Measurements from ENCODE around the gene JADE1. TPM values are rescaled to one million over a fixed set of nuclear protein-coding genes. Genes with fewer than 3 reads are reported as not detected.

JADE1 gene
- total RNA-seq, 2 experiments from 2014 or later: 33.2 to 39.4 TPM

- Mint-ChIP-seq H3K27me3 (no peaks in the 10 kb centered on the region), H3K36me3 (ENCODE audit: low read depth) (peaks cover 16% of the 10 kb centered on the region), H3K9me3 (no peaks in the 10 kb centered on the region), H3K4me3 (no peak overlapping the region), H3K27ac (no peak overlapping the region), H3K4me1 (peaks cover 27% of the 10 kb centered on the region)
- CTCF ChIA-PET: interaction anchor here (1.6 kb wide), 1 partner anchor 13 kb away, joined by 5 read pairs; no protein-coding TSS in a partner anchor
- DNase-seq: no peak
- POLR2A ChIA-PET: no interaction called here
These were observed 26.2 kb downstream of the JADE1 start for GRCh38 chr4:128835498-128836222.

GRCh38 chr4:128837198-128837597 lies 27.7 kb downstream of the JADE1 start:
- Mint-ChIP-seq H3K27me3 (no peaks in the 10 kb centered on the region), H3K9me3 (no peaks in the 10 kb centered on the region), H3K4me1 (peaks cover 29% of the 10 kb centered on the region), H3K27ac (no peak overlapping the region), H3K36me3 (ENCODE audit: low read depth) (peaks cover 21% of the 10 kb centered on the region), H3K4me3 (no peak overlapping the region)
- ChIA-PET POLR2A (no interaction called here), CTCF (interaction anchor here (0.5 to 2.1 kb wide), 3 partner anchors 16 to 25 kb away, joined by 3 to 5 read pairs (median 3); no protein-coding TSS in a partner anchor)
- DNase-seq: no peak

GRCh38 chr4:128837679-128838078 lies 28.2 kb downstream of the JADE1 start:
- Mint-ChIP-seq H3K4me1 (peaks cover 29% of the 10 kb centered on the region), H3K4me3 (no peak overlapping the region), H3K27ac (no peak overlapping the region), H3K27me3 (no peaks in the 10 kb centered on the region), H3K36me3 (ENCODE audit: low read depth) (peaks cover 18% of the 10 kb centered on the region), H3K9me3 (no peaks in the 10 kb centered on the region)
- ChIA-PET CTCF (interaction anchor here (0.8 to 2.1 kb wide), 2 partner anchors 17 to 26 kb away, joined by 3 to 5 read pairs; no protein-coding TSS in a partner anchor), POLR2A (no interaction called here)
- DNase-seq: no peak

- Mint-ChIP-seq H3K9me3 (no peaks in the 10 kb centered on the region), H3K4me1 (peaks cover 32% of the 10 kb centered on the region), H3K4me3 (no peak overlapping the region), H3K36me3 (ENCODE audit: low read depth) (peaks cover 36% of the 10 kb centered on the region), H3K27me3 (no peaks in the 10 kb centered on the region), H3K27ac (peak overlapping the region; percentile 42)
- ChIA-PET POLR2A (no interaction called here), CTCF (interaction anchor here (0.6 to 1.6 kb wide), 8 partner anchors 8 to 737 kb away, joined by 3 to 5 read pairs (median 3); no protein-coding TSS in a partner anchor)
- DNase-seq: no peak
These were observed 31.3 kb downstream of the JADE1 start for GRCh38 chr4:128840711-128841318.

- POLR2A ChIA-PET: no interaction called here
- peaks cover 36% of the 10 kb centered on the region for H3K4me1 Mint-ChIP-seq
- no peak for DNase-seq
- CTCF ChIA-PET: interaction anchor here (0.6 to 1.6 kb wide), 8 partner anchors 9 to 738 kb away, joined by 3 to 5 read pairs (median 3); no protein-coding TSS in a partner anchor
- no peaks in the 10 kb centered on the region for H3K27me3 Mint-ChIP-seq
- H3K4me3 Mint-ChIP-seq: no peak overlapping the region
- peak overlapping the region; percentile 20 for H3K27ac Mint-ChIP-seq
- no peaks in the 10 kb centered on the region for H3K9me3 Mint-ChIP-seq
- H3K36me3 Mint-ChIP-seq (ENCODE audit: low read depth): peaks cover 40% of the 10 kb centered on the region
These were observed 31.9 kb downstream of the JADE1 start for GRCh38 chr4:128841402-128841801.

GRCh38 chr4:128844931-128845330 lies 35.4 kb downstream of the JADE1 start:
- Mint-ChIP-seq H3K27ac (no peak overlapping the region), H3K4me1 (peaks cover 32% of the 10 kb centered on the region), H3K36me3 (ENCODE audit: low read depth) (peaks cover 63% of the 10 kb centered on the region), H3K9me3 (no peaks in the 10 kb centered on the region), H3K27me3 (no peaks in the 10 kb centered on the region), H3K4me3 (no peak overlapping the region)
- no peak for DNase-seq
- ChIA-PET CTCF (interaction anchor here (1.3 kb wide), 1 partner anchor 31 kb away, joined by 3 read pairs; no protein-coding TSS in a partner anchor), POLR2A (no interaction called here)

- CTCF ChIA-PET: no interaction called here
- POLR2A ChIA-PET: no interaction called here
- Mint-ChIP-seq H3K4me1 (peaks cover 22% of the 10 kb centered on the region), H3K4me3 (no peak overlapping the region), H3K27ac (no peak overlapping the region), H3K36me3 (ENCODE audit: low read depth) (peaks cover 69% of the 10 kb centered on the region), H3K27me3 (no peaks in the 10 kb centered on the region), H3K9me3 (no peaks in the 10 kb centered on the region)
- no peak for DNase-seq
These were observed 36.6 kb downstream of the JADE1 start for GRCh38 chr4:128846063-128846462.

GRCh38 chr4:128847082-128847724 lies 37.7 kb downstream of the JADE1 start:
- Mint-ChIP-seq H3K27me3 (no peaks in the 10 kb centered on the region), H3K36me3 (ENCODE audit: low read depth) (peaks cover 72% of the 10 kb centered on the region), H3K9me3 (no peaks in the 10 kb centered on the region), H3K4me3 (no peak overlapping the region), H3K27ac (peak overlapping the region; percentile 23), H3K4me1 (peaks cover 15% of the 10 kb centered on the region)
- ChIA-PET POLR2A (no interaction called here), CTCF (no interaction called here)
- DNase-seq: no peak

GRCh38 chr4:128848461-128848860 lies 39.0 kb downstream of the JADE1 start:
- Mint-ChIP-seq H3K4me1 (peaks cover 21% of the 10 kb centered on the region), H3K36me3 (ENCODE audit: low read depth) (peaks cover 76% of the 10 kb centered on the region), H3K4me3 (no peak overlapping the region), H3K9me3 (no peaks in the 10 kb centered on the region), H3K27me3 (no peaks in the 10 kb centered on the region), H3K27ac (peak overlapping the region; percentile 79)
- ChIA-PET POLR2A (no interaction called here), CTCF (no interaction called here)
- no peak for DNase-seq

- ChIA-PET POLR2A (no interaction called here), CTCF (interaction anchor here (0.6 to 0.7 kb wide), 2 partner anchors 16 to 18 kb away, joined by 3 read pairs; no protein-coding TSS in a partner anchor)
- no peak overlapping the region for H3K27ac Mint-ChIP-seq
- no peak for DNase-seq
- H3K4me1 Mint-ChIP-seq: peaks cover 38% of the 10 kb centered on the region
- no peaks in the 10 kb centered on the region for H3K27me3 Mint-ChIP-seq
- peaks cover 74% of the 10 kb centered on the region for H3K36me3 Mint-ChIP-seq (ENCODE audit: low read depth)
- no peak overlapping the region for H3K4me3 Mint-ChIP-seq
- no peaks in the 10 kb centered on the region for H3K9me3 Mint-ChIP-seq
These were observed 40.8 kb downstream of the JADE1 start for GRCh38 chr4:128850252-128850651.

- H3K27ac Mint-ChIP-seq: peak overlapping the region; percentile 84
- no peaks in the 10 kb centered on the region for H3K27me3 Mint-ChIP-seq
- peaks cover 28% of the 10 kb centered on the region for H3K4me1 Mint-ChIP-seq
- DNase-seq: no peak
- CTCF ChIA-PET: interaction anchor here (1.0 kb wide), 1 partner anchor 44 kb away, joined by 3 read pairs; no protein-coding TSS in a partner anchor
- peaks cover 69% of the 10 kb centered on the region for H3K36me3 Mint-ChIP-seq (ENCODE audit: low read depth)
- no peak overlapping the region for H3K4me3 Mint-ChIP-seq
- POLR2A ChIA-PET: no interaction called here
- no peaks in the 10 kb centered on the region for H3K9me3 Mint-ChIP-seq
These were observed 44.2 kb downstream of the JADE1 start for GRCh38 chr4:128853741-128854140.

- Mint-ChIP-seq H3K27me3 (no peaks in the 10 kb centered on the region), H3K4me3 (peak overlapping the region; percentile 35)
These were observed 44.9 kb downstream of the JADE1 start for GRCh38 chr4:128854433-128854832.

GRCh38 chr4:128855621-128856020 lies 46.1 kb downstream of the JADE1 start:
- ChIA-PET POLR2A (no interaction called here), CTCF (interaction anchor here (0.5 to 1.5 kb wide), 7 partner anchors 8 to 78 kb away, joined by 3 to 7 read pairs (median 3); no protein-coding TSS in a partner anchor)
- Mint-ChIP-seq H3K27ac (no peak overlapping the region), H3K36me3 (ENCODE audit: low read depth) (peaks cover 73% of the 10 kb centered on the region), H3K4me3 (no peak overlapping the region), H3K9me3 (no peaks in the 10 kb centered on the region), H3K4me1 (peaks cover 45% of the 10 kb centered on the region), H3K27me3 (no peaks in the 10 kb centered on the region)
- DNase-seq: no peak

More at GRCh38 chr4:128854433-128854832, 44.9 kb downstream of the JADE1 start:
- Mint-ChIP-seq H3K36me3 (ENCODE audit: low read depth) (peaks cover 70% of the 10 kb centered on the region), H3K4me1 (peaks cover 34% of the 10 kb centered on the region), H3K27ac (peak overlapping the region; percentile 84), H3K9me3 (no peaks in the 10 kb centered on the region)
- peak; percentile 44 for DNase-seq
- ChIA-PET CTCF (interaction anchor here (1.0 to 1.4 kb wide), 3 partner anchors 9 to 45 kb away, joined by 3 to 7 read pairs (median 3); no protein-coding TSS in a partner anchor), POLR2A (no interaction called here)

Measured in activated CD4-positive, alpha-beta T cell treated with anti-CD3 and anti-CD28 coated beads, Interleukin-2, amount 10 ng/mL, durations not matched to agents 7 days and 5 days (primary cell).